ENCODE data around the gene NUDT21. TPM values are rescaled to one million over a fixed set of nuclear protein-coding genes. Genes with fewer than 3 reads are reported as not detected.

Gene NUDT21
- polyA plus RNA-seq, 1 of the 3 experiments (the other 2 are of a cell fraction): 42.2 TPM

DNA sequence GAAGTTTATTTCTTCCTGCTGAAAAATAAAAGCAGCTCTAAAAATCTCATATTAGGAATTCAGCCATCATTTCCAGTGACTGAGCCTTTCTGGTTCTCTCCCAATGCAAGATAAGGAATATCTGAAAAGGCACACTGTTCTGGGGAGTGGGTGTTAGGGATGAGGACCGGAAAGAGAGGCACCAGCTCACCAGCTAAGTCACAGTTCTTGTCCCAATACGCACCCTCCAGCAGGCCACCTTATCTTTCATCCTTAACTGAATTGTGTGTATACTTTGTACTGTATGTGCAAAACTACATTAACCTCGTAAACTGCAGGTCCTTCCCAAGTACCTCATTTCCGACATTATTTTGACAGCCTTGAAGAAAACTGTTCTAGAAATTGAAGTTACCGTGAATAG, 36.8 kb downstream of the NUDT21 start:
- Histone ChIP-seq H3K27ac (ENCODE audit: low read depth in 2 of 2, low read length in 1 of 2) (no peak overlapping the region), H3K9ac (no peak overlapping the region), H3K4me3 (ENCODE audit: low read depth in 2 of 2, low read length in 1 of 2) (no peak overlapping the region), H3K79me2 (ENCODE audit: insufficient read depth) (peaks cover 89% of the 10 kb centered on the region), H3K9me2 (no peaks in the 10 kb centered on the region), H3K4me2 (no peak overlapping the region), H3K4me1 (ENCODE audit: control insufficient read depth in 1 of 2, insufficient read depth in 2 of 2, low read depth in 1 of 2, low read length in 1 of 2) (peaks cover 0 to 7% of the 10 kb centered on the region in 2 experiments; a peak in 1 of 4 replicates), H2AFZ (ENCODE audit: low read depth) (no peak overlapping the region), H3K36me3 (replicated peaks in 1 of 2; ENCODE audit: control insufficient read depth in 1 of 2, insufficient read depth in 2 of 2, low read length in 1 of 2) (peaks cover 4 to 43% of the 10 kb centered on the region in 2 experiments), H3K9me3 (no peaks in the 10 kb centered on the region), H4K20me1 (ENCODE audit: insufficient read depth) (peaks cover 47% of the 10 kb centered on the region), H3F3A (replicated peaks; ENCODE audit: insufficient read depth) (no peaks in the 10 kb centered on the region), H3K27me3 (ENCODE audit: insufficient read depth) (no peaks in the 10 kb centered on the region)
- TF ChIP-seq EZH2phosphoT487 (IDR thresholded peaks at IDR 0.05; ENCODE audit: borderline replicate concordance, low read depth) (no peak), FOXJ3 (CRISPR knock-in tag; IDR thresholded peaks at IDR 0.05) (no peak), CHD2 (IDR thresholded peaks at IDR 0.05; ENCODE audit: low read length, partially characterized antibody) (no peak), RAD21 (IDR thresholded peaks at IDR 0.05; ENCODE audit: low read length) (no peak), SIN3A (IDR thresholded peaks at IDR 0.05; ENCODE audit: borderline replicate concordance, low read depth, low read length) (no peak), RXRA (IDR thresholded peaks at IDR 0.05; ENCODE audit: borderline replicate concordance, low read depth) (no peak), FOXM1 (IDR thresholded peaks at IDR 0.05; ENCODE audit: low read depth) (no peak)
- TF ChIP-seq, protein P1, sequence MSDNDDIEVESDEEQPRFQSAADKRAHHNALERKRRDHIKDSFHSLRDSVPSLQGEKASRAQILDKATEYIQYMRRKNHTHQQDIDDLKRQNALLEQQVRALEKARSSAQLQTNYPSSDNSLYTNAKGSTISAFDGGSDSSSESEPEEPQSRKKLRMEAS (IDR thresholded peaks at IDR 0.05; ENCODE audit: low read depth): no peak
- ChIA-PET CTCF (interaction anchor here (1.1 to 2.6 kb wide), 2 partner anchors 13 to 15 kb away, joined by 3 to 8 read pairs; no protein-coding TSS in a partner anchor), POLR2A (no interaction called here)
- no peak for DNase-seq
- 96% methylated on average over 5 of the region's 5 CpGs for WGBS (ENCODE audit: low lambda C conversion rate)

DNA sequence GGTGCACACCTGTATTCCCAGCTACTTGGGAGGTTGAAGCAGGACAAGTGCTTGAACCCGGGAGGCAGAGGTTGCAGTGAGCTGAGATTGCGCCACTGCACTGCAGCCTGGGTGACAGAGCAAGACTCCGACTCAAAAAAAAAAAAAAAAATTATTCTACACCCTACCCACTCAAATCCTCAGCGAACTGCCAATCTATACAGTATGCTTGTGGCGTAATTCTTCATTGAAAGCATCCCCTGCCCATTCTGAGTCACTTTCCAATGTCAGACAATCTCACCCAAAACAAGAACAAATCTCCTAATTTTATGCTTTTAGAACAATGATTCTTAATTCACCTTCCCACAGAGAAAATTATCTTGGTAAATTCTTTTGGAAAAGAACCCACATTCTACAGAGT, 37.8 kb downstream of the NUDT21 start:
- H2AFZ ChIP-seq (ENCODE audit: low read depth): no peak overlapping the region
- TF ChIP-seq, protein P2, sequence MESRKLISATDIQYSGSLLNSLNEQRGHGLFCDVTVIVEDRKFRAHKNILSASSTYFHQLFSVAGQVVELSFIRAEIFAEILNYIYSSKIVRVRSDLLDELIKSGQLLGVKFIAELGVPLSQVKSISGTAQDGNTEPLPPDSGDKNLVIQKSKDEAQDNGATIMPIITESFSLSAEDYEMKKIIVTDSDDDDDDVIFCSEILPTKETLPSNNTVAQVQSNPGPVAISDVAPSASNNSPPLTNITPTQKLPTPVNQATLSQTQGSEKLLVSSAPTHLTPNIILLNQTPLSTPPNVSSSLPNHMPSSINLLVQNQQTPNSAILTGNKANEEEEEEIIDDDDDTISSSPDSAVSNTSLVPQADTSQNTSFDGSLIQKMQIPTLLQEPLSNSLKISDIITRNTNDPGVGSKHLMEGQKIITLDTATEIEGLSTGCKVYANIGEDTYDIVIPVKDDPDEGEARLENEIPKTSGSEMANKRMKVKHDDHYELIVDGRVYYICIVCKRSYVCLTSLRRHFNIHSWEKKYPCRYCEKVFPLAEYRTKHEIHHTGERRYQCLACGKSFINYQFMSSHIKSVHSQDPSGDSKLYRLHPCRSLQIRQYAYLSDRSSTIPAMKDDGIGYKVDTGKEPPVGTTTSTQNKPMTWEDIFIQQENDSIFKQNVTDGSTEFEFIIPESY (IDR thresholded peaks at IDR 0.05; ENCODE audit: borderline replicate concordance, low read depth): no peak
- TF ChIP-seq EP300 (IDR thresholded peaks at IDR 0.05; ENCODE audit: borderline replicate concordance in 1 of 2, low read depth in 1 of 2, low read length in 1 of 2) (no peak), POLR2AphosphoS5 (IDR thresholded peaks at IDR 0.05; ENCODE audit: low read depth, low read length) (no peak), MEF2A (IDR thresholded peaks at IDR 0.05; ENCODE audit: borderline replicate concordance, low read depth) (no peak), ELF1 (IDR thresholded peaks at IDR 0.05) (no peak), NRF1 (IDR thresholded peaks at IDR 0.05; ENCODE audit: low read depth, low read length) (no peak)
- TF ChIP-seq, protein P3, sequence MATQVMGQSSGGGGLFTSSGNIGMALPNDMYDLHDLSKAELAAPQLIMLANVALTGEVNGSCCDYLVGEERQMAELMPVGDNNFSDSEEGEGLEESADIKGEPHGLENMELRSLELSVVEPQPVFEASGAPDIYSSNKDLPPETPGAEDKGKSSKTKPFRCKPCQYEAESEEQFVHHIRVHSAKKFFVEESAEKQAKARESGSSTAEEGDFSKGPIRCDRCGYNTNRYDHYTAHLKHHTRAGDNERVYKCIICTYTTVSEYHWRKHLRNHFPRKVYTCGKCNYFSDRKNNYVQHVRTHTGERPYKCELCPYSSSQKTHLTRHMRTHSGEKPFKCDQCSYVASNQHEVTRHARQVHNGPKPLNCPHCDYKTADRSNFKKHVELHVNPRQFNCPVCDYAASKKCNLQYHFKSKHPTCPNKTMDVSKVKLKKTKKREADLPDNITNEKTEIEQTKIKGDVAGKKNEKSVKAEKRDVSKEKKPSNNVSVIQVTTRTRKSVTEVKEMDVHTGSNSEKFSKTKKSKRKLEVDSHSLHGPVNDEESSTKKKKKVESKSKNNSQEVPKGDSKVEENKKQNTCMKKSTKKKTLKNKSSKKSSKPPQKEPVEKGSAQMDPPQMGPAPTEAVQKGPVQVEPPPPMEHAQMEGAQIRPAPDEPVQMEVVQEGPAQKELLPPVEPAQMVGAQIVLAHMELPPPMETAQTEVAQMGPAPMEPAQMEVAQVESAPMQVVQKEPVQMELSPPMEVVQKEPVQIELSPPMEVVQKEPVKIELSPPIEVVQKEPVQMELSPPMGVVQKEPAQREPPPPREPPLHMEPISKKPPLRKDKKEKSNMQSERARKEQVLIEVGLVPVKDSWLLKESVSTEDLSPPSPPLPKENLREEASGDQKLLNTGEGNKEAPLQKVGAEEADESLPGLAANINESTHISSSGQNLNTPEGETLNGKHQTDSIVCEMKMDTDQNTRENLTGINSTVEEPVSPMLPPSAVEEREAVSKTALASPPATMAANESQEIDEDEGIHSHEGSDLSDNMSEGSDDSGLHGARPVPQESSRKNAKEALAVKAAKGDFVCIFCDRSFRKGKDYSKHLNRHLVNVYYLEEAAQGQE (IDR thresholded peaks at IDR 0.05; ENCODE audit: low read depth, low read length): no peak
- TF ChIP-seq, protein P4, sequence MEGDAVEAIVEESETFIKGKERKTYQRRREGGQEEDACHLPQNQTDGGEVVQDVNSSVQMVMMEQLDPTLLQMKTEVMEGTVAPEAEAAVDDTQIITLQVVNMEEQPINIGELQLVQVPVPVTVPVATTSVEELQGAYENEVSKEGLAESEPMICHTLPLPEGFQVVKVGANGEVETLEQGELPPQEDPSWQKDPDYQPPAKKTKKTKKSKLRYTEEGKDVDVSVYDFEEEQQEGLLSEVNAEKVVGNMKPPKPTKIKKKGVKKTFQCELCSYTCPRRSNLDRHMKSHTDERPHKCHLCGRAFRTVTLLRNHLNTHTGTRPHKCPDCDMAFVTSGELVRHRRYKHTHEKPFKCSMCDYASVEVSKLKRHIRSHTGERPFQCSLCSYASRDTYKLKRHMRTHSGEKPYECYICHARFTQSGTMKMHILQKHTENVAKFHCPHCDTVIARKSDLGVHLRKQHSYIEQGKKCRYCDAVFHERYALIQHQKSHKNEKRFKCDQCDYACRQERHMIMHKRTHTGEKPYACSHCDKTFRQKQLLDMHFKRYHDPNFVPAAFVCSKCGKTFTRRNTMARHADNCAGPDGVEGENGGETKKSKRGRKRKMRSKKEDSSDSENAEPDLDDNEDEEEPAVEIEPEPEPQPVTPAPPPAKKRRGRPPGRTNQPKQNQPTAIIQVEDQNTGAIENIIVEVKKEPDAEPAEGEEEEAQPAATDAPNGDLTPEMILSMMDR (IDR thresholded peaks at IDR 0.05): no peak
- TF ChIP-seq, protein P5, sequence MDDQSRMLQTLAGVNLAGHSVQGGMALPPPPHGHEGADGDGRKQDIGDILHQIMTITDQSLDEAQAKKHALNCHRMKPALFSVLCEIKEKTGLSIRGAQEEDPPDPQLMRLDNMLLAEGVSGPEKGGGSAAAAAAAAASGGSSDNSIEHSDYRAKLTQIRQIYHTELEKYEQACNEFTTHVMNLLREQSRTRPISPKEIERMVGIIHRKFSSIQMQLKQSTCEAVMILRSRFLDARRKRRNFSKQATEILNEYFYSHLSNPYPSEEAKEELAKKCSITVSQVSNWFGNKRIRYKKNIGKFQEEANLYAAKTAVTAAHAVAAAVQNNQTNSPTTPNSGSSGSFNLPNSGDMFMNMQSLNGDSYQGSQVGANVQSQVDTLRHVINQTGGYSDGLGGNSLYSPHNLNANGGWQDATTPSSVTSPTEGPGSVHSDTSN (IDR thresholded peaks at IDR 0.05): no peak
- 74% methylated on average over 5 of the region's 5 CpGs for WGBS (ENCODE audit: low lambda C conversion rate)
- H3K4me2 ChIP-seq: no peak overlapping the region
- no peak overlapping the region for H3K4me3 ChIP-seq (ENCODE audit: low read depth in 2 of 2, low read length in 1 of 2)
- H3K4me1 ChIP-seq (ENCODE audit: control insufficient read depth in 1 of 2, insufficient read depth in 2 of 2, low read depth in 1 of 2, low read length in 1 of 2): peaks cover 0 to 7% of the 10 kb centered on the region in 2 experiments; a peak in 1 of 4 replicates
- CTCF ChIA-PET: interaction anchor here (1.1 to 2.6 kb wide), 3 partner anchors 10 to 16 kb away, joined by 3 to 8 read pairs (median 3); no protein-coding TSS in a partner anchor
- H4K20me1 ChIP-seq (ENCODE audit: insufficient read depth): peaks cover 38% of the 10 kb centered on the region
- H3K9me3 ChIP-seq: no peaks in the 10 kb centered on the region
- no peaks in the 10 kb centered on the region for H3F3A ChIP-seq (replicated peaks; ENCODE audit: insufficient read depth)
- no peak overlapping the region for H3K9ac ChIP-seq
- H3K27ac ChIP-seq (ENCODE audit: low read depth in 2 of 2, low read length in 1 of 2): no peak overlapping the region
- peaks cover 13 to 53% of the 10 kb centered on the region in 2 experiments for H3K36me3 ChIP-seq (replicated peaks in 1 of 2; ENCODE audit: control insufficient read depth in 1 of 2, insufficient read depth in 2 of 2, low read length in 1 of 2)
- H3K27me3 ChIP-seq (ENCODE audit: insufficient read depth): no peaks in the 10 kb centered on the region
- H3K79me2 ChIP-seq (ENCODE audit: insufficient read depth): peaks cover 80% of the 10 kb centered on the region
- no peak for DNase-seq
- POLR2A ChIA-PET: no interaction called here
- H3K9me2 ChIP-seq: no peaks in the 10 kb centered on the region
